B cell (primary cell): ENCODE measurements around the gene PTGFRN. TPM values are rescaled to one million over a fixed set of nuclear protein-coding genes. Genes with fewer than 3 reads are reported as not detected.

ENCODE experiments used
- ATAC-seq: fragments of 200-7000 bp; cut with Tn5 transposase; one replicate; pipeline ENCODE4 v1.10.0; 2021; ENCODE audit warnings: low read depth, mild to moderate bottlenecking, moderate number of reproducible peaks, moderate library complexity
- CTCF ChIA-PET: fragments of 350-600 bp; sonication (Branson Sonifier 250); formaldehyde crosslinking; loops from one replicate; lab custom pipeline; 2021; ENCODE audit warnings: antibody characterized with exemption, inconsistent platforms; lab: Charles Lee
- POLR2A ChIA-PET: fragments of 350-600 bp; sonication (Branson Sonifier 250); formaldehyde crosslinking; loops from one replicate; lab custom pipeline; 2021; ENCODE audit warnings: antibody characterized with exemption; lab: Charles Lee
- DNase-seq: peaks from one replicate; pipeline ENCODE4 v3.0.0; 2013
- H2AFZ ChIP-seq: 2 replicates; pipeline ENCODE4 v1.6.1; 2012; ENCODE audit warnings: mild to moderate bottlenecking, low read depth, low read length; ENCODE audit not compliant: insufficient read depth, poor library complexity, severe bottlenecking
- H3K27ac ChIP-seq, 2 donors: 1 replicate in 1 of 2; 2 replicates in 1 of 2; pipeline ENCODE4 v1.5.1; 2012 to 2013; ENCODE audit warnings: low read length in 2 of 2, mild to moderate bottlenecking in 2 of 2, moderate library complexity in 1 of 2
- H3K27me3 ChIP-seq, 4 experiments: fragments of 200-600 bp in 1 of 4; sonication (generic) in 1 of 4; replicated peaks in 1 of 4; 1 replicate in 2 of 4; 2 replicates in 2 of 4; pipeline versions ENCODE4 v1.6.1 to v1.7.0; 2013 to 2016; ENCODE audit warnings: low read length in 3 of 4, mild to moderate bottlenecking in 2 of 4, mixed read lengths in 1 of 4, moderate library complexity in 1 of 4; ENCODE audit not compliant: insufficient read depth in 4 of 4, control insufficient read depth in 3 of 4; ENCODE audit errors: control extremely low read depth in 1 of 4
- H3K36me3 ChIP-seq, 2 experiments: replicated peaks in 1 of 2; 1 replicate in 1 of 2; 2 replicates in 1 of 2; pipeline versions ENCODE4 v1.6.1 to v1.7.1; 2013; ENCODE audit warnings: low read length in 1 of 2; ENCODE audit not compliant: insufficient read depth in 2 of 2, control insufficient read depth in 1 of 2; ENCODE audit errors: control extremely low read depth in 1 of 2, extremely low read depth in 1 of 2
- H3K4me1 ChIP-seq, 2 donors: fragments of 200-600 bp in 1 of 2; sonication (generic) in 1 of 2; 1 replicate in 1 of 2; 2 replicates in 1 of 2; pipeline versions ENCODE4 v1.5.1 to v1.6.1; 2013 to 2017; ENCODE audit warnings: low read length in 2 of 2; ENCODE audit not compliant: control insufficient read depth in 2 of 2, insufficient read depth in 2 of 2
- H3K4me2 ChIP-seq: replicated peaks from 2 replicates; pipeline ENCODE3; 2012; ENCODE audit warnings: mild to moderate bottlenecking, low read depth, low read length; ENCODE audit not compliant: poor library complexity, severe bottlenecking
- H3K4me3 ChIP-seq, 5 experiments: fragments of 200-600 bp in 1 of 5; sonication (generic) in 1 of 5; 1 replicate in 3 of 5; 2 replicates in 2 of 5; pipeline versions ENCODE4 v1.5.1 to v1.7.0; 2011 to 2016; ENCODE audit warnings: low read length in 4 of 5, mild to moderate bottlenecking in 4 of 5, low read depth in 2 of 5, control low read depth in 1 of 5, moderate library complexity in 1 of 5; ENCODE audit not compliant: insufficient read depth in 1 of 5; ENCODE audit errors: control extremely low read depth in 1 of 5, extremely low read depth in 1 of 5
- H3K79me2 ChIP-seq: fragments of 200-600 bp; sonication (generic); one replicate; pipeline ENCODE4 v1.6.0; 2016; ENCODE audit warnings: low read length; ENCODE audit not compliant: control insufficient read depth, insufficient read depth
- H3K9ac ChIP-seq: fragments of 200-600 bp; sonication (generic); 2 replicates; pipeline ENCODE4 v1.6.1; 2017; ENCODE audit warnings: mild to moderate bottlenecking, low read length, moderate library complexity
- H3K9me3 ChIP-seq, 3 donors: one replicate each; pipeline versions ENCODE4 v1.6.1 to v1.7.1; 2013; ENCODE audit warnings: low read length in 2 of 3; ENCODE audit not compliant: control insufficient read depth in 2 of 3, insufficient read depth in 1 of 3; ENCODE audit errors: control extremely low read depth in 1 of 3
- H4K20me1 ChIP-seq: 2 replicates; pipeline ENCODE4 v1.6.0; 2012; ENCODE audit warnings: mild to moderate bottlenecking, low read length; ENCODE audit not compliant: insufficient read depth, control insufficient read depth, poor library complexity, severe bottlenecking
- H3K27ac Mint-ChIP-seq: one replicate; pipeline ENCODE4 v1.8.0; 2021; ENCODE audit warnings: mixed read lengths
- H3K27me3 Mint-ChIP-seq: one replicate; pipeline ENCODE4 v1.8.0; 2021; ENCODE audit warnings: mixed read lengths
- H3K4me1 Mint-ChIP-seq: one replicate; pipeline ENCODE4 v1.8.0; 2021; ENCODE audit warnings: mixed read lengths
- H3K4me3 Mint-ChIP-seq: one replicate; pipeline ENCODE4 v1.8.0; 2021; ENCODE audit warnings: mixed read lengths
- H3K9me3 Mint-ChIP-seq: one replicate; pipeline ENCODE4 v1.8.0; 2022; ENCODE audit warnings: mixed read lengths; ENCODE audit not compliant: insufficient read depth
- EZH2 ChIP-seq: IDR thresholded peaks from 2 replicates; pipeline ENCODE4 v1.6.1; 2012; ENCODE audit warnings: borderline replicate concordance, low read depth, mild to moderate bottlenecking, moderate library complexity, low read length; ENCODE audit not compliant: insufficient read depth, poor library complexity, severe bottlenecking
- WGBS: methylation state at CpG from one replicate; pipeline ENCODE4 v1.1.5; 2013; ENCODE audit warnings: missing lambda C conversion rate; ENCODE audit not compliant: insufficient coverage; 5-methylcytosine and 5-hydroxymethylcytosine counted together
- intact Hi-C: fragments of 100-400 bp; cut with micrococcal nuclease; formaldehyde crosslinking; loops from one replicate; pipeline ENCODE4 v1.10.0; 2022
- polyA plus RNA-seq: library from polyadenylated mRNA; depleted of rRNA; stranded (reverse); fragments of >200 nt; gene quantifications from 2 replicates; pipeline ENCODE4 v1.2.3, GENCODE V29; 2012
- total RNA-seq, 2 donors: library from RNA; stranded (reverse); fragments of 120-200 nt in 1 of 2; gene quantifications; 1 replicate in 1 of 2; 2 replicates in 1 of 2; pipeline versions ENCODE4 v1.2.3 to v1.2.4, GENCODE V29; 2013 to 2022
- TF ChIP-seq, protein P1 (sequence below): fragments of 200-600 bp; IDR thresholded peaks from one replicate; pipeline ENCODE4 v1.8.0; 2022; ENCODE audit warnings: antibody characterized with exemption, mild to moderate bottlenecking

Gene PTGFRN
- total and polyA plus RNA-seq, 2 donors (not counting 1 experiment from before 2014, with no cell fraction given): 0.17 TPM; not detected in 1

GRCh38 chr1:116981521-116982037, 71.9 kb downstream of the PTGFRN start:
- no peak overlapping the region for H3K9ac ChIP-seq
- H3K27me3 Mint-ChIP-seq: peaks cover 13% of the 10 kb centered on the region
- no peaks in the 10 kb centered on the region for H3K4me1 ChIP-seq
- CTCF ChIA-PET: interaction anchor here (0.6 kb wide), 1 partner anchor 120 kb away, joined by 3 read pairs; no protein-coding TSS in a partner anchor
- no peak for DNase-seq
- no peaks in the 10 kb centered on the region for H3K9me3 Mint-ChIP-seq
- TF ChIP-seq, protein P1, sequence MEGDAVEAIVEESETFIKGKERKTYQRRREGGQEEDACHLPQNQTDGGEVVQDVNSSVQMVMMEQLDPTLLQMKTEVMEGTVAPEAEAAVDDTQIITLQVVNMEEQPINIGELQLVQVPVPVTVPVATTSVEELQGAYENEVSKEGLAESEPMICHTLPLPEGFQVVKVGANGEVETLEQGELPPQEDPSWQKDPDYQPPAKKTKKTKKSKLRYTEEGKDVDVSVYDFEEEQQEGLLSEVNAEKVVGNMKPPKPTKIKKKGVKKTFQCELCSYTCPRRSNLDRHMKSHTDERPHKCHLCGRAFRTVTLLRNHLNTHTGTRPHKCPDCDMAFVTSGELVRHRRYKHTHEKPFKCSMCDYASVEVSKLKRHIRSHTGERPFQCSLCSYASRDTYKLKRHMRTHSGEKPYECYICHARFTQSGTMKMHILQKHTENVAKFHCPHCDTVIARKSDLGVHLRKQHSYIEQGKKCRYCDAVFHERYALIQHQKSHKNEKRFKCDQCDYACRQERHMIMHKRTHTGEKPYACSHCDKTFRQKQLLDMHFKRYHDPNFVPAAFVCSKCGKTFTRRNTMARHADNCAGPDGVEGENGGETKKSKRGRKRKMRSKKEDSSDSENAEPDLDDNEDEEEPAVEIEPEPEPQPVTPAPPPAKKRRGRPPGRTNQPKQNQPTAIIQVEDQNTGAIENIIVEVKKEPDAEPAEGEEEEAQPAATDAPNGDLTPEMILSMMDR: no peak
- no peak for TF ChIP-seq EZH2
- ATAC-seq: no peak
- no peaks in the 10 kb centered on the region for H3K4me1 Mint-ChIP-seq
- no peak overlapping the region for H2AFZ ChIP-seq
- intact Hi-C loops: no loop called here
- no peaks in the 10 kb centered on the region for H4K20me1 ChIP-seq
- 77% methylated on average over 2 of the region's 2 CpGs for WGBS
- H3K27me3 ChIP-seq: no peaks in the 10 kb centered on the region
- no peaks in the 10 kb centered on the region for H3K9me3 ChIP-seq
- no peak overlapping the region for H3K27ac Mint-ChIP-seq
- no peaks in the 10 kb centered on the region for H3K36me3 ChIP-seq
- H3K79me2 ChIP-seq: no peaks in the 10 kb centered on the region
- POLR2A ChIA-PET: no interaction called here
- H3K4me3 Mint-ChIP-seq: no peak overlapping the region
- H3K4me3 ChIP-seq: no peak overlapping the region
- no peak overlapping the region for H3K27ac ChIP-seq
- H3K4me2 ChIP-seq: no peak overlapping the region

DNA sequence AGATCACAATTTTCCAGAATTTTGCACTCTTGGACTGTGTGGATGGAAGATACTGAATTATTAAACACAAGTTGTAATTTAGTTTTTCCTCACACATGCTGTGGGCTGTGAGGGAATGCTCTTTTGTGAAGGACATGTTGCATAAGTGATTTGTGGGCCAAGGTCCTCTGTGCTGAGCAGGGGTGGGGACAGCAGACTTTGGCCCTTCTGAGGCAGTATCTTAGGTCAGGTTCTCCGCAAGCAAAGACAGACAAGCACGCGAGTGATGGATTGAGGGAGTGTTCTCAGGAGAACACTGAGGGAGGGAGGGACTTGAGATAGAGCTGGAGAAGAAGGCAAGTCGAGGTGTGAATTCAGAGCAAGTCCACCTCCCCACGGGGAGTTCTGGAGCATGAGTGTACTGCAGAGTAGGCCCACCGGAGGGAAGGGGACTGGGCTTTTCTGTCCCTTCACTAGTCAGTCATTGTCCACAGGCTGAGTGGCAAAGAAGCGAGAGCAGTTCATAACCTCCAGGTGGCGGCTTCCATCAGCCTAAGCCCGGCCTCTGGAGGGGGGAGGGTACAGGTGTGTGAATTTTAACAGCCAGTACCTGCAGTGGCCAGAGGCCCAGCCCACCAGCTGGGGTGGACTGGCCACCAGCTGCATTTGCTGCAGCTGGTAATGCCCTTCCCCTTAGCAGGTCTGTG, 72.7 kb downstream of the PTGFRN start:
- Mint-ChIP-seq H3K4me3 (no peak overlapping the region), H3K27ac (no peak overlapping the region), H3K27me3 (peaks cover 13% of the 10 kb centered on the region), H3K9me3 (no peaks in the 10 kb centered on the region), H3K4me1 (no peaks in the 10 kb centered on the region)
- H3K9ac ChIP-seq: no peak overlapping the region
- H3K27ac ChIP-seq: no peak overlapping the region
- no peaks in the 10 kb centered on the region for H3K27me3 ChIP-seq
- no peak overlapping the region for H2AFZ ChIP-seq
- H3K4me1 ChIP-seq: no peaks in the 10 kb centered on the region
- intact Hi-C loops: no loop called here
- no peaks in the 10 kb centered on the region for H3K9me3 ChIP-seq
- H4K20me1 ChIP-seq: no peaks in the 10 kb centered on the region
- no peaks in the 10 kb centered on the region for H3K36me3 ChIP-seq
- H3K4me2 ChIP-seq: no peak overlapping the region
- WGBS: 89% methylated on average over 7 of the region's 9 CpGs
- H3K4me3 ChIP-seq: no peak overlapping the region
- H3K79me2 ChIP-seq: no peaks in the 10 kb centered on the region
- TF ChIP-seq, protein P1: no peak
- TF ChIP-seq EZH2: no peak
- CTCF ChIA-PET: no interaction called here
- POLR2A ChIA-PET: no interaction called here
- ATAC-seq: no peak
- no peak for DNase-seq
